ENCODE results near the gene CCDC69. TPM values are rescaled to one million over a fixed set of nuclear protein-coding genes. Genes with fewer than 3 reads are reported as not detected.
"Not testable (repeated sequence)": the region's sequence is repeated elsewhere in the genome, so short reads cannot be mapped to it uniquely, and the experiment has no call there.

CCDC69 gene
- 53.4 TPM for total RNA-seq

DNA sequence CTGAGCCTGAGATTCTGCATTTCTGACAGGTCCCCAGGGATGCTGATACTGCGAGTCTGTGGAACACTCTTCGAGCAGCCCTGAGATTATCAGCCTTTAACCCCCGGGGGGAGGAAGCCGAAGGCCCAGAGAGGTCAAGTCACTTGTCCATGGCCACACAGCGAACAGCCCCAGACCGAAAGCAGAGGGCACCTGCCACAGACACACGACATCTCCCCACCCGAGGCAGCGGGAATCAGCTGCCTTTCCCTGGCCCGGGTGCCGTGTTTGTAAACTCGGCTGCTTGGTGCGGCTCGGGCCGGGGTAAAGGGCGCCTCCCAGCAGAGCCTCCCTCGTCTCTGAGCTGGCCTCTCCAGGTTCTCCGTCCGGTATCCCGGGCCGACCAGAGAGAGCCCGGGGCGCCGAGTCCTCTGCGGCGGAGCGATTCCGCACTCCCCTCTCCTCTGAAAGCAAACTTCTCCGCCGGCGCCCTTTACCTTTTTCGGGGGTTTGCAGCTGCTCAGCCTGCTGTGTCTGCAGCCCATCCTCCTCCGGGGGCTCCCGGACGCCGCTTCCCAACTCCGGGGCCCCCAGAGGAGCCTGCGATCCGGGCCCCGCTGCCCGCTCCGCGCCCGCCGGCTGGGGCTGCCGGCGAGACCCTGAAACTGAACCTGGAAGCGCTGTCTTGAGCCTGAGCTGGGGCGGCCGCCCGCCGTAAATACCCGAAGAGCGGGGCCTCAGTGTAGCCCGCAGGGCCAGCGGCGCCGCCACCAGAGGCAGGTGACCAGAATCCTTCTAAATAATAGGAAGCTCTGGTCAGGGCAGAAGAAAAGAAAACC lies at the start of gene CCDC69:
CCDC69 (minus strand) TSS at position 646 of the 818 bp plus-strand sequence; CDS start at position 524, 122 bp downstream.
- peak; percentile 78 for DNase-seq (ENCODE audit: low spot score)

DNA sequence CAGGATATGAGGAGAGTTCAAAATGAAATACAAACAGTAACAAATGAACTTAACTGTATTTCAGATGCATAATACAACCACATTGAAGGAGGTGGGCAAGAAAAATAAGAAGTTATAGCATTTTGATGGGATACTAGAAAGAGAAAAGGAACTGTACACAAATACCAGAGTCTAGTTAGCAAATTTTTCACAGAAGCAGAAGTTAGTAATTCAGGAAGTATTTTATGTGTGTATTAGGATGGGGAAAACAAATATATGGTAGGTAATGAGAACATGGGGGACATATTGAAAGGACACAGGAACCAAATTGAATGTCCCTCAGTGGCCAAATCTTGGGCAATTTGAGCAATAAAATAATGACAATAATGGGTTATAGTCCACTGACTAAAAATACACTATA lies 47.4 kb upstream of the CCDC69 start:
- DNase-seq (ENCODE audit: low spot score) = no peak

DNA sequence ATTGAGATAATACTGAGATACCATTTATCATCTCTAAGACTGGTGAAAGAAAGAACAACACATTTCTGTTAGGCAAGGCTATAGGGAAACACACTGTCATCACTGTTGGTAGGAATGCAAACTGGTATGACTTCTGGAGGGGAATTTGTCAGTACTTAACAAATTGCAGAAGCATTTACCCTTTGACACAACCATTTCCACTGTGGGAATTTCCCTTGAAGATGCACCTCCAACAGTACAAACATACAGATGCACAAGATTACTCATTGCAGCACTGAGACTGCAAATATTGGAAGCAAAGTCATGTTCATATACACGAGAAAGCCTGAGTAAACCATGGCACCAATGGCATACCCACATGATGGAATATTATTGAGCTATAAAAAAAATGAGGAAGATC lies 46.7 kb upstream of the CCDC69 start:
- DNase-seq (ENCODE audit: low spot score) = no peak

DNA sequence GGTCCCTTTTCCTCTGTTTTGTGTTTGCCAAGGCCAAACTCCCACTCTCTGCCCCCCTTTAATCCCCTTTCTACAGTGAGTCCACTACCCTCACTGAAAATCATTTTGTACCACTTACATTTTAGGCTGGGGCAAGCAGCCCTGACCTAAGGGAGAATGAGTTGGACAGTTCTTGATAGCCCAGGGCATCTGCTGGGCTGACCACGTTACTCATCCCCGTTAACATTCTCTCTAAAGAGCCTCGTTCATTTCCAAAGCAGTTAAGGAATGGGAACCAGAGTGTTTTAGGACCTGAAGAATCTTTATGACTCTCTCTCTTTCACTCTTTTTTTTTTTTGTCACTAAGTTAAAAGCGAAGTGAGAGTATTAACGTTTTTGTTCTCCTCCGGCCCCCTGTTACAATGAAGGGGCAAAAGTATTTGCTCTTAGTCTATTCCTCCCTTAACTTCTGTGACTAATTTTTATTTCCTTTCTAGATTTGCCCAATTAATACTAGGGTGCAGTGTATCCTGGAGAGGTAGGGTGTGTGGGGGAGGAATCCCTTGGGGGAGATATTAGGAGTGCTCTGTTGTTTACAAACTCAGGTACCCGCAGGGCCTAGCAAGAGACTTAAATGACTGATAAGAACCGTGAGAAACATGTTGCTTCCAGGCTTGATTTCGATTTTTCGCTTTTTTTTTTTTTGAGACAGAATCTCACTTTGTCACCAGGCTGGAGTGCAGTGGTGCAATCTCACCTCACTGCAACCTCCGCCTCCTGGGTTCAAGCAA lies 43.8 kb upstream of the CCDC69 start:
- DNase-seq (ENCODE audit: low spot score) = no peak

DNA sequence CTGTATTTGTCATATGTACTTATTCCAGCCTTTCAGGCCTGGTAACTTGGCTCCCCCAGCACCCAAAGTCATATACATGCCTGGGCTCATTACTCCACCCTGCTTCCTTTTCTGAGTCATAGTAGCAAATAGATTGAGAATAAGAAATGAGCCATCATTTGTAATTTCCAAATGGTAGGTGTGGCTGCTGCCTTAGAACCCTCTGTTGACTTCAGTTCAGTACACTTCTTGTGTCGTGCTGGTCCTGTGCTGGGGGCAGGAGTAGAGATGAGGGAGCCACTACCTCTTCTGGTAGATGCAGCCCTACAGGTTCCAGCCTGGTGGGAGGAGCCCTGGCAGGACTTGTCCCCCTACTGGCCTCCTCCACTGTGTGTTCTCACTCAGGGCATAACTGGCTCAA lies 40.2 kb upstream of the CCDC69 start:
- DNase-seq (ENCODE audit: low spot score) = peak; percentile 72

- no peak for DNase-seq (ENCODE audit: low spot score)
These were observed 38.6 kb upstream of the CCDC69 start for GRCh38 chr5:151262532-151262931.

DNA sequence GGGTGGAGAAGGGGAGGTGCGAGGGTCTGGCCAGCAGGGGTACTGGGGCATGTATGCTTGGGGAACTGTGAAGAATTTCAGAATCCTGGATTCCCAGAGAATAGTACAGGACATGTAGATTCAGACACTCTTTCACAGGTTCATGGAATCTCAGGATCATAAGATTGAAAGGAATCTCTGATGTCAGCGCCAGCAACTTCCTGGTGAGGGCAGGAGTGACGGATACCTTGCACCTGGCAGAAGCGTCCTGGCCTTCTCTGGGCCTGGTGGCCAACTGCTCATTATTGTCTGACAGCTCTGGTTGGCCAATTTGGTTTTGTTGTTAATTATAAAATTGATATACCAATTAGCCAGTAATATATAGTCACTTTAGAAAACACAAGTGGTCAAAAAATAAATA lies 36.0 kb upstream of the CCDC69 start:
- DNase-seq (ENCODE audit: low spot score) = no peak

- no peak for DNase-seq (ENCODE audit: low spot score)
These were observed 34.9 kb upstream of the CCDC69 start for GRCh38 chr5:151258816-151259215.

DNA sequence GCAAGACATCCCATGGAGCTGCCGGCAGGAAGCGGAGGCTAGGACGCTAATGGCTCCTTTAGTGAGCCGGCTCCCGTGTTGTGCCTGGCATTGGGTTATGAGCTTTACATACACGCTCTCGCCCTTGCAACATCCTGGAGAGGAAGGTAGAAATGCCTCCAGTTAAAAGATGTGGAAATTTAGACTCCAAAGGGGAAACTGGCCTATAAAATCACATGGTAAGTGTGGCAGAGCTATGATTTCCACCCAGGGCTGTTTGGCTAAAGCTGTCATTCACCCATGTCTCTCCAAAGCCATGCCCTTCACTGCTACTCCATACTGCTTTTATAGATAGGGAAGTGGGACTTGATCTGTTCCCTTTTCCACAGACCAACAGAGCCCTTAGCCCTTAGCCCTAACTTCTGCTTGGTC lies 34.3 kb upstream of the CCDC69 start:
- no peak for DNase-seq (ENCODE audit: low spot score)

DNA sequence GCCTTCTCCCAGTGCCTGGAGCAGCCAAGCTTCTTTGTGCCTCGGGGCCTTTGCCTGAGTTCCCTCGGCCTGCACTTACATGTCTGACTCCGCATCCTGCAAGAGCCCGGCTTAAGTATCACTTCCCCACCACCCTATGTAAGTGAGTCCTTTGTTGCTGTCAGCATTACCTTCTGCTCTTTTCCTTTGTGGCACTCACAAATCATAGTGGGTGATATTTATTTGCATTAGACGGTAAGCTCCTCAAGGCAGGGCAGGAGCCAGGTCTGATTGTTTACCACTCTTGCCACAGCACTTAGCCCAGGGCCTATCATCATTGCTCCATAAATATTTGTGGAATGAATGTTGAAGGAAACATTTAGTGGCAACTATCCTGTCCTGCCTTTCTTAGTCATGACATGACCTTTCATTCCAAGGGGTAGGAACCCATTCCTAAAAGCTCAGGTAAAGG lies 33.9 kb upstream of the CCDC69 start:
- DNase-seq (ENCODE audit: low spot score) = no peak

DNA sequence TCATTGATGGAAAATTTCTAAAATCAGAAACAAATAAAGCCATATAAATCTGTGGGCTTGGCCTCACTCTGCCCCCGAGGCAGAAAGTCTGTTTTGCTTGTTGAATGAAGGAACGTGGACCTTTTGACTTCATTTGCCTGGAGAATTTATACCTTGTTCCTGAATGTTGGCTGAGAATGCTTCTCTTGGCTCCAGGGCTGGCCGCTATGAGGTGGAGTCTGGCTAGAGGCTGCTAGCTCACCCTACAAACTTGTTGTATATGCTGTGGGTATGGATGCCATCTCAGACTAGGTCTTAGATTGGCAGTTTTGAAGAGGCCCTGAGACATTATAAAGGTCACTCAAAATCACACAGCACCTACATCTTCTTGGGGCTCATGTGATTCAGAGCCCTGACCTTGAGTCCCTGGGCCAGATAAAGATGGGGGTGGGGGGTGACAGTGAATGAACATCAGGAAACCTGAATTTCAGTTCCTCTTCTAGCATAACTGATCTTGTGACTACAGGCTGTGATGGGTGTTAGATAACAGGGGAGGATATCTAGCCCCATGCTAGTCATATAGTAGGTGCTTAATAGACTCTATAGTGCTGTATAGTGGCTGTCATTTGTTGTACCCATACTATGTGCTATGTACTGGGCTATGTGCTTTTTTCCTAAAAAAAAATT lies 31.9 kb upstream of the CCDC69 start:
- no peak for DNase-seq (ENCODE audit: low spot score)

DNA sequence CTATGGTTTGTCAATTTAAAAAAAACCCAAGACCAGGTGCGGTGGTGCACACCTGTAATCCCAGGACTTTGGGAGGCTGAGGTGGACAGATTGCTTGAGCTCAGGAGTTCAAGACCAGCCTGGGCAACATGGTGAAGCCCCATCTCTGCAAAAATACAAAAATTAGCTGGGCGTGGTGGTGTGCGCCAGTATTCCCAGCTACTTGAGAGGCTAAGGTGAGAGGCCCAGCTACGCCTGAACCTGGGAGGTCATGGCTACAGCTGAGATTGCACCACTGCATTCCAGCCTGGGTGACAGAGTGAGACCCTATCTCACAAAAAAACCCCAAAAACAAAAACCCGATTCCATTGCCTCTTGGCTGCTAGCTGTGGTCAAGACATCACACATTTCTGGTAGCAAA lies 31.1 kb upstream of the CCDC69 start:
- not testable (repeated sequence) for DNase-seq (ENCODE audit: low spot score)

DNA sequence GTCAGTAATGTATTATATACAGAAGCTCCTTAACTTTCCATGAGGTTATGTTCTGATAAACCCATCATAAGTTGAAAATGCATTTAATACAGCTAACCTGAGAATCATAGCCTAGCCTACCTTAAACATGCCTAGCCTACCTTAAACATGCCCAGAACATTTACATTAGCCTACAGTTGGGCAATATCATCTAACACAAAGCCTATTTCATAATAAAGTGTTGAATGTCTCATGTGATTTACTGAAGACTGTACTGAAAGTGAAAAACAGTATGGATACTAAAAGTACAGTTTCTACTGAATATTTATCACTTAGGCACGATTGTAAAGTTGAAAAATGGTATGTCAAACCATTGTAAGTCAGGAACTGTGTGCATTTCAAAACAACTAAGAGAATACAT lies 30.7 kb upstream of the CCDC69 start:
- DNase-seq (ENCODE audit: low spot score) = no peak

DNA sequence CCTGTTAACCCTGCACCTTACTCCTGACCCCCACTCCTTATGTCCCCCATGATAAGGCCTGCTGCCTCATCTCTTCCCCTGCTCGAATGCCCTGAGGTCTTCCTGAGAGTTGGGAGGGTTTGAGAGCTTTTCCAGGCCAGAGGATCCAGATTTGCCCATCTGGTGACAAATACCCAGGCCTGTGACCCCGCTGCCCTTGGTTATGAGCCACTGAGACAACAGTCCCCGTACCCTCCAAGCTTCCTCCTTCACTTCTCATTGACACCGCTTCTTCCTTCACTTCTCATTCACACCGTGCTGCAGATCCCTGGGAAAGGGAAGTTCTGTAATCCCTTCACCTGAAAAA lies 29.7 kb upstream of the CCDC69 start:
- no peak for DNase-seq (ENCODE audit: low spot score)

DNA sequence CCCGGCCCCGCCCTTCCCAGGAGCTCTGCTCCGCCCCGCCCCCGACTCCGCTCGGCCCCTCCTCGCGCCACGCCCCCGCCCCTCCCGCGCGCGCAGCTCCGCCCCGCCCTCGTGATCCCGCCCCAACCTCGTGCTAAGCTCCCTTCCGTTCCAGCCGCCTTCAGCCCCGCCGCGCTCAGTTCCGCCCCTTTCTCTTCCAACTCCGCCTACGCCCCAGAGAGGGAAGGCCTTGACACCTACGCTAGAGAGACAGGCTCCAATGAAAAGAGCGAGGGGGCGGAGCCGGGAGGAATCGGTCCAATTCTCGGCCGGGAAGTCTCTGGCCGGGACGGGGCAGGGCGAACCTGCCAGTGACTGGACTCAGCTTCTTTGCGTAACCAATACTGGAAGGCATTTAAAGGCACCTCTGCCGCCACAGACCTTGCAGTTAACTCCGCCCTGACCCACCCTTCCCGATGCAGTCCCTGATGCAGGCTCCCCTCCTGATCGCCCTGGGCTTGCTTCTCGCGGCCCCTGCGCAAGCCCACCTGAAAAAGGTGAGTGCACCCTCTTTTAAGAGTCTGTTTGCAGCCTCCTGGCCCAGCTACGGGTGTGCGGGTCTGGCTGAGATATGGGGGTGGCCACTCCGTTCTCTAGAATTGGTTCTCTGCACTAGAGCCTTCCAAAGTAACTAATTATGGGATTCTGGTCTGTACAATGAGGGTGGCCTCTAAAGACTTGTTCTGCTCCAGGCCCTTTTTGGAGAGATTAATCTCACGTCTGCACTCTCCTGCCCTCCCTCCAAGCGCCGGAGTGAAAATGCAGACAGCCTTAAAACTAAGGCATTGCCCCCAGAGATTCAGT lies 29.1 kb upstream of the CCDC69 start, which contains the start of gene GM2A:
GM2A (plus strand) TSS at position 424 of the 843 bp plus-strand sequence; CDS start at position 456, 32 bp downstream.
- DNase-seq (ENCODE audit: low spot score) = peak; percentile 100

GRCh38 chr5:151251621-151252020 lies 27.7 kb upstream of the CCDC69 start:
- no peak for DNase-seq (ENCODE audit: low spot score)

DNA sequence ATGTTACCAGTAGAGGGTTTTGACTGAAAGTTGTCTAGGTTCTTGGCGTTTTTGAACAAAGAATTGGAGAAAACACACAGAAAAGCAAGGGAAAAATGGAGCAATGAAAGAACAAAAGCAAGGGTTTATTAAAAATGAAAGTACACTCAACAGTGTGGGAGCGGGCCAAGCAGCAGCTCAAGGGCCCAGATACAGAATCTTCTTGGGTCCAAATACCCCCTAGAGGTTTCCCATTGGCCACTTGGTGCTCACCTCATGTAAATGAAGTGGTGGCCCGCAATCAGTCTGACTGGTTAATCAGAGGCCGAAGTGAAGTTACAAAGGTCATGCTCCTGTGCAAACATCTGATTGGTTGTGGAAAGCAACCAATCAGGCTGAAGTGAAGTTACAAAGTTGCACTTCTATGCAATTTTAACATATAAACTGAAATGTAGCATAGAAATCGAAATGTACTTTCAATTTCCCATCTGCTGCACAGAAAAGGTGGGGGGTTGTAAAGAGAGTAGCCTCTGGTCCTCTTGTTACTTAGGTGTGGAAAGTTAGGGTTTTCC lies 27.2 kb upstream of the CCDC69 start:
- no peak for DNase-seq (ENCODE audit: low spot score)

DNA sequence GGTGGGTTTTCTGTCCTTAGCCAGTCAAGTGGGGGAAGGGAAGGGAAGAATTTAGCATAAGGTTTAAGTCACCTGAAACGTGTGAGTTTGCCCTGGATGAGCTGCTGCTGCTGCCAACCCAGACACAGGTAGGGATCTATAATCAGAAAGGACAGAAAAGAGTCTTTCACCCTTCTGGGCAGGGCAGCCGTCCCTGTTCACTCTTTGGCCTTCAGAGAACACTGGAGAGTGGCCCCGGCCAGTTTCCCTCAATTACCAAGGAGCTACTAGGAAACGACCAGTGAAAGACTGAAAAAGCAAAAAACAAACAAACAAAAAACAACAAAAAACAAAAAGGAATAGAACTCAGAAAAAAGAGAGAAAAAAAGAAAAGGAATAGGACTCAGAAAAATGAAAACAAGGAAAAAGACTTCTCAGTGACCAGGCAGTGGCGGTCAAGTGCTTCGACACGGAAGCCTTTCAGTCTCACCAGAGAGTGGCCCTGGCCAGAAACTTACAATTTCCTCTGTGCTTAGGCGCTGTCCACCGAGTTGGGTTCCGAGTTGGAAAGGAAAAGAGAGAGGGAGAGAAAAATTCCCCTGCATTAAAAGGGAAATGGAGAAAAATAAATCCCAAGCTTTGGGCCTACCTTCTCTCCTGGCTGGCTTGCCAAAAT lies 26.6 kb upstream of the CCDC69 start:
- DNase-seq (ENCODE audit: low spot score) = no peak

- no peak for DNase-seq (ENCODE audit: low spot score)
These were observed 25.4 kb upstream of the CCDC69 start for GRCh38 chr5:151249281-151249680.

DNA sequence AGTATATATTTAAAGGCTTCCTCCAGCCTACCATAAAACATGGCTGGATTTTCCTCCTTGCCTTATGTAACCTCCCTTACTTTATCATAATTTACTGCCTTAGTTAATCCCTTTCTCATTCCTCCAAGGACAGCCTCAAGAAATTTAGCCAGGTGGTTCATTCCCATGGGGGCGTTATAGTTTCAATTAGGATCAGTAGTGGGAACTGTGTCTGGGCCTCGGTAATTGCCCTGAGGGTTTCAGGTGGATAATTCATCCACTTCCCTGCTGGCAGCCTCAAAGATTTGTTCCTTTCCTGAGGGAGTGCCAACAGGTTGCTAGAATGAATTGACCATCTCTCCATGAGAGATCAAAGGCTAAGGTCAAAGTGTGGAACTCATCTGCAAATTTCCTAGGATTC lies 24.8 kb upstream of the CCDC69 start:
- no peak for DNase-seq (ENCODE audit: low spot score)

Measured in ureter (tissue), 1 donor.